Liver (tissue), 3 donors: ENCODE measurements around the gene KRR1.

Experiments used
- EGR1 ChIP-seq, 2 donors: IDR thresholded peaks; 2 replicates each; pipeline ENCODE4 v1.6.1; 2016 to 2018; ENCODE audit warnings: antibody characterized with exemption in 2 of 2, low read depth in 2 of 2
- FOXA2 ChIP-seq: IDR thresholded peaks from 2 replicates; pipeline ENCODE4 v1.6.1; 2016; ENCODE audit warnings: antibody characterized with exemption
- HNF4G ChIP-seq: IDR thresholded peaks from 2 replicates; pipeline ENCODE4 v1.6.1; 2016; ENCODE audit warnings: antibody characterized with exemption
- JUND ChIP-seq, 2 donors: IDR thresholded peaks; 2 replicates each; pipeline ENCODE4 v1.6.1; 2016; ENCODE audit warnings: antibody characterized with exemption in 2 of 2
- RAD21 ChIP-seq, 2 donors: IDR thresholded peaks; 2 replicates each; pipeline ENCODE4 v1.6.1; 2016; ENCODE audit warnings: antibody characterized with exemption in 2 of 2, mild to moderate bottlenecking in 2 of 2
- RXRA ChIP-seq, 2 donors: IDR thresholded peaks; 2 replicates each; pipeline ENCODE4 v1.6.1; 2017 to 2018; ENCODE audit warnings: antibody characterized with exemption in 2 of 2, mild to moderate bottlenecking in 1 of 2
- TAF1 ChIP-seq: conservative IDR thresholded peaks from 2 replicates; pipeline ENCODE4 v1.6.1; 2016; ENCODE audit warnings: antibody characterized with exemption, mild to moderate bottlenecking
- YY1 ChIP-seq: IDR thresholded peaks from 2 replicates; pipeline ENCODE4 v1.6.1; 2016; ENCODE audit warnings: antibody characterized with exemption, mild to moderate bottlenecking
- TF ChIP-seq, protein P1 (sequence below): fragments of 150-350 bp; IDR thresholded peaks from 2 replicates; pipeline ENCODE4 v1.5.1; 2017; ENCODE audit warnings: improper control_type of control experiment, low read depth, low read length; ENCODE audit not compliant: missing input control
- TF ChIP-seq, protein P2 (sequence below): IDR thresholded peaks from 2 replicates; pipeline ENCODE4 v1.6.1; 2016; ENCODE audit warnings: antibody characterized with exemption
- TF ChIP-seq, protein P3 (sequence below): IDR thresholded peaks from 2 replicates; pipeline ENCODE4 v1.6.1; 2016; ENCODE audit warnings: antibody characterized with exemption, mild to moderate bottlenecking
- TF ChIP-seq, protein P4 (sequence below): IDR thresholded peaks from 2 replicates; pipeline ENCODE4 v1.6.1; 2016; ENCODE audit warnings: antibody characterized with exemption
- TF ChIP-seq, protein P5 (sequence below): IDR thresholded peaks from 2 replicates; pipeline ENCODE4 v1.6.1; 2016; ENCODE audit warnings: antibody characterized with exemption
- donor health status: healthy.
- donor health status: healthy.

DNA sequence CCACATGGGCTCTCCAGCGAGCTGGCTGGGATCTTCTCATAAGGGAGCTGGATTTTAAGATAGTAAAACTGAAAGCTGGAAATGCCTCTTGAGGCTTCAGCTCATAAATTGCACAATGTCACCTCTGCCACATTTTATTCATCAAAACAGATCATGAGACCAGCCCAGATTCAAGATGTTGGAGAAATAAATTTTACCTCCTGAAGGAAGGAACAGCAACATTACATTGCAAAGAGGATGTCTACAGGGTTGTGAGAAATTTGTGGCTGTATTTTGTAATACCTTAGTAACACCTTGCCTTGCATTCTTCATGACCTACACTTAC is 43.1 kb upstream of the KRR1 start:
- TF ChIP-seq, protein P1, sequence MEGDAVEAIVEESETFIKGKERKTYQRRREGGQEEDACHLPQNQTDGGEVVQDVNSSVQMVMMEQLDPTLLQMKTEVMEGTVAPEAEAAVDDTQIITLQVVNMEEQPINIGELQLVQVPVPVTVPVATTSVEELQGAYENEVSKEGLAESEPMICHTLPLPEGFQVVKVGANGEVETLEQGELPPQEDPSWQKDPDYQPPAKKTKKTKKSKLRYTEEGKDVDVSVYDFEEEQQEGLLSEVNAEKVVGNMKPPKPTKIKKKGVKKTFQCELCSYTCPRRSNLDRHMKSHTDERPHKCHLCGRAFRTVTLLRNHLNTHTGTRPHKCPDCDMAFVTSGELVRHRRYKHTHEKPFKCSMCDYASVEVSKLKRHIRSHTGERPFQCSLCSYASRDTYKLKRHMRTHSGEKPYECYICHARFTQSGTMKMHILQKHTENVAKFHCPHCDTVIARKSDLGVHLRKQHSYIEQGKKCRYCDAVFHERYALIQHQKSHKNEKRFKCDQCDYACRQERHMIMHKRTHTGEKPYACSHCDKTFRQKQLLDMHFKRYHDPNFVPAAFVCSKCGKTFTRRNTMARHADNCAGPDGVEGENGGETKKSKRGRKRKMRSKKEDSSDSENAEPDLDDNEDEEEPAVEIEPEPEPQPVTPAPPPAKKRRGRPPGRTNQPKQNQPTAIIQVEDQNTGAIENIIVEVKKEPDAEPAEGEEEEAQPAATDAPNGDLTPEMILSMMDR, result no peak
- TF ChIP-seq FOXA2 (no peak), JUND (IDR thresholded peaks at IDR 0.05) (no peak), RAD21 (IDR thresholded peaks at IDR 0.05) (no peak), TAF1 (no peak), EGR1 (IDR thresholded peaks at IDR 0.05; ENCODE audit: low read depth in 2 of 2) (no peak), RXRA (IDR thresholded peaks at IDR 0.05) (no peak), HNF4G (no peak), YY1 (no peak)
- TF ChIP-seq, protein P2, sequence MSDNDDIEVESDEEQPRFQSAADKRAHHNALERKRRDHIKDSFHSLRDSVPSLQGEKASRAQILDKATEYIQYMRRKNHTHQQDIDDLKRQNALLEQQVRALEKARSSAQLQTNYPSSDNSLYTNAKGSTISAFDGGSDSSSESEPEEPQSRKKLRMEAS, result no peak
- TF ChIP-seq, protein P3, sequence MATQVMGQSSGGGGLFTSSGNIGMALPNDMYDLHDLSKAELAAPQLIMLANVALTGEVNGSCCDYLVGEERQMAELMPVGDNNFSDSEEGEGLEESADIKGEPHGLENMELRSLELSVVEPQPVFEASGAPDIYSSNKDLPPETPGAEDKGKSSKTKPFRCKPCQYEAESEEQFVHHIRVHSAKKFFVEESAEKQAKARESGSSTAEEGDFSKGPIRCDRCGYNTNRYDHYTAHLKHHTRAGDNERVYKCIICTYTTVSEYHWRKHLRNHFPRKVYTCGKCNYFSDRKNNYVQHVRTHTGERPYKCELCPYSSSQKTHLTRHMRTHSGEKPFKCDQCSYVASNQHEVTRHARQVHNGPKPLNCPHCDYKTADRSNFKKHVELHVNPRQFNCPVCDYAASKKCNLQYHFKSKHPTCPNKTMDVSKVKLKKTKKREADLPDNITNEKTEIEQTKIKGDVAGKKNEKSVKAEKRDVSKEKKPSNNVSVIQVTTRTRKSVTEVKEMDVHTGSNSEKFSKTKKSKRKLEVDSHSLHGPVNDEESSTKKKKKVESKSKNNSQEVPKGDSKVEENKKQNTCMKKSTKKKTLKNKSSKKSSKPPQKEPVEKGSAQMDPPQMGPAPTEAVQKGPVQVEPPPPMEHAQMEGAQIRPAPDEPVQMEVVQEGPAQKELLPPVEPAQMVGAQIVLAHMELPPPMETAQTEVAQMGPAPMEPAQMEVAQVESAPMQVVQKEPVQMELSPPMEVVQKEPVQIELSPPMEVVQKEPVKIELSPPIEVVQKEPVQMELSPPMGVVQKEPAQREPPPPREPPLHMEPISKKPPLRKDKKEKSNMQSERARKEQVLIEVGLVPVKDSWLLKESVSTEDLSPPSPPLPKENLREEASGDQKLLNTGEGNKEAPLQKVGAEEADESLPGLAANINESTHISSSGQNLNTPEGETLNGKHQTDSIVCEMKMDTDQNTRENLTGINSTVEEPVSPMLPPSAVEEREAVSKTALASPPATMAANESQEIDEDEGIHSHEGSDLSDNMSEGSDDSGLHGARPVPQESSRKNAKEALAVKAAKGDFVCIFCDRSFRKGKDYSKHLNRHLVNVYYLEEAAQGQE, result no peak
- TF ChIP-seq, protein P4, sequence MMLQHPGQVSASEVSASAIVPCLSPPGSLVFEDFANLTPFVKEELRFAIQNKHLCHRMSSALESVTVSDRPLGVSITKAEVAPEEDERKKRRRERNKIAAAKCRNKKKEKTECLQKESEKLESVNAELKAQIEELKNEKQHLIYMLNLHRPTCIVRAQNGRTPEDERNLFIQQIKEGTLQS, result no peak
- TF ChIP-seq, protein P5, sequence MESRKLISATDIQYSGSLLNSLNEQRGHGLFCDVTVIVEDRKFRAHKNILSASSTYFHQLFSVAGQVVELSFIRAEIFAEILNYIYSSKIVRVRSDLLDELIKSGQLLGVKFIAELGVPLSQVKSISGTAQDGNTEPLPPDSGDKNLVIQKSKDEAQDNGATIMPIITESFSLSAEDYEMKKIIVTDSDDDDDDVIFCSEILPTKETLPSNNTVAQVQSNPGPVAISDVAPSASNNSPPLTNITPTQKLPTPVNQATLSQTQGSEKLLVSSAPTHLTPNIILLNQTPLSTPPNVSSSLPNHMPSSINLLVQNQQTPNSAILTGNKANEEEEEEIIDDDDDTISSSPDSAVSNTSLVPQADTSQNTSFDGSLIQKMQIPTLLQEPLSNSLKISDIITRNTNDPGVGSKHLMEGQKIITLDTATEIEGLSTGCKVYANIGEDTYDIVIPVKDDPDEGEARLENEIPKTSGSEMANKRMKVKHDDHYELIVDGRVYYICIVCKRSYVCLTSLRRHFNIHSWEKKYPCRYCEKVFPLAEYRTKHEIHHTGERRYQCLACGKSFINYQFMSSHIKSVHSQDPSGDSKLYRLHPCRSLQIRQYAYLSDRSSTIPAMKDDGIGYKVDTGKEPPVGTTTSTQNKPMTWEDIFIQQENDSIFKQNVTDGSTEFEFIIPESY, result no peak
